HUES48 (cell line): ENCODE data around the gene IGF2BP2.
"Not testable (repeated sequence)": the region's sequence is repeated elsewhere in the genome, so short reads cannot be mapped to it uniquely, and the experiment has no call there.

Experiments used
- H3K27ac ChIP-seq: one replicate; pipeline ENCODE4 v1.7.0; 2013; ENCODE audit warnings: low read depth, low read length, inconsistent platforms
- H3K27me3 ChIP-seq: 2 replicates; pipeline ENCODE4 v1.6.1; 2013; ENCODE audit warnings: mild to moderate bottlenecking, low read length; ENCODE audit not compliant: control insufficient read depth, insufficient read depth
- H3K36me3 ChIP-seq: 2 replicates; pipeline ENCODE4 v1.6.1; 2013; ENCODE audit warnings: low read length; ENCODE audit not compliant: control insufficient read depth, insufficient read depth
- H3K4me1 ChIP-seq: 2 replicates; pipeline ENCODE4 v1.6.1; 2013; ENCODE audit warnings: mild to moderate bottlenecking, low read length; ENCODE audit not compliant: control insufficient read depth, insufficient read depth
- H3K4me3 ChIP-seq: 2 replicates; pipeline ENCODE4 v1.5.1; 2013; ENCODE audit warnings: mild to moderate bottlenecking, low read depth, low read length
- H3K9ac ChIP-seq: 2 replicates; pipeline ENCODE4 v1.6.1; 2013; ENCODE audit warnings: mild to moderate bottlenecking, low read depth, low read length, moderate library complexity
- H3K9me3 ChIP-seq: 2 replicates; pipeline ENCODE4 v1.6.1; 2013; ENCODE audit warnings: low read length; ENCODE audit not compliant: control insufficient read depth, insufficient read depth

IGF2BP2 gene

GRCh38 chr3:185856652-185857051 is 31.8 kb upstream of the IGF2BP2 start:
- Histone ChIP-seq H3K27ac (no peak overlapping the region), H3K27me3 (no peaks in the 10 kb centered on the region), H3K36me3 (no peaks in the 10 kb centered on the region), H3K4me1 (no peaks in the 10 kb centered on the region), H3K4me3 (no peak overlapping the region), H3K9ac (no peak overlapping the region), H3K9me3 (peaks cover 8% of the 10 kb centered on the region)

- H3K4me3 ChIP-seq, H3K4me1 ChIP-seq, H3K27ac ChIP-seq, H3K27me3 ChIP-seq, H3K9ac ChIP-seq, H3K36me3 ChIP-seq, H3K9me3 ChIP-seq: not testable (repeated sequence)
Observed at GRCh38 chr3:185853771-185854170, 28.9 kb upstream of the IGF2BP2 start.

GRCh38 chr3:185852635-185853034 is 27.8 kb upstream of the IGF2BP2 start:
- H3K4me3 ChIP-seq, result no peak overlapping the region
- H3K9me3 ChIP-seq, result peaks cover 8% of the 10 kb centered on the region
- H3K36me3 ChIP-seq, result no peaks in the 10 kb centered on the region
- no peak overlapping the region for H3K27ac ChIP-seq
- no peak overlapping the region for H3K9ac ChIP-seq
- no peaks in the 10 kb centered on the region for H3K27me3 ChIP-seq
- H3K4me1 ChIP-seq, result no peaks in the 10 kb centered on the region

- Histone ChIP-seq H3K27me3 (no peaks in the 10 kb centered on the region), H3K27ac (no peak overlapping the region), H3K4me3 (no peak overlapping the region), H3K9ac (no peak overlapping the region), H3K4me1 (no peaks in the 10 kb centered on the region), H3K9me3 (peaks cover 8% of the 10 kb centered on the region), H3K36me3 (no peaks in the 10 kb centered on the region)
Observed at GRCh38 chr3:185851959-185852358, 27.1 kb upstream of the IGF2BP2 start.

- Histone ChIP-seq H3K9me3 (peaks cover 1% of the 10 kb centered on the region), H3K4me3 (no peak overlapping the region), H3K9ac (no peak overlapping the region), H3K36me3 (no peaks in the 10 kb centered on the region), H3K27me3 (no peaks in the 10 kb centered on the region), H3K4me1 (peaks cover under 1% of the 10 kb centered on the region; the same call in 1 of the 2 replicates), H3K27ac (no peak overlapping the region)
Observed at GRCh38 chr3:185851046-185851445, 26.2 kb upstream of the IGF2BP2 start.

- no peaks in the 10 kb centered on the region for H3K27me3 ChIP-seq
- no peak overlapping the region for H3K4me3 ChIP-seq
- no peak overlapping the region for H3K27ac ChIP-seq
- no peaks in the 10 kb centered on the region for H3K36me3 ChIP-seq
- no peak overlapping the region for H3K9ac ChIP-seq
- H3K9me3 ChIP-seq, result no peaks in the 10 kb centered on the region
- peaks cover 4% of the 10 kb centered on the region for H3K4me1 ChIP-seq
Observed at GRCh38 chr3:185847506-185847905, 22.7 kb upstream of the IGF2BP2 start.

- Histone ChIP-seq H3K27ac (no peak overlapping the region), H3K36me3 (no peaks in the 10 kb centered on the region), H3K4me1 (peaks cover 4% of the 10 kb centered on the region), H3K9me3 (no peaks in the 10 kb centered on the region), H3K4me3 (no peak overlapping the region), H3K9ac (no peak overlapping the region), H3K27me3 (no peaks in the 10 kb centered on the region)
Observed at GRCh38 chr3:185846037-185846436, 21.2 kb upstream of the IGF2BP2 start.

GRCh38 chr3:185844051-185844450 is 19.2 kb upstream of the IGF2BP2 start:
- H3K9me3 ChIP-seq, result no peaks in the 10 kb centered on the region
- H3K27me3 ChIP-seq, result no peaks in the 10 kb centered on the region
- peaks cover 4% of the 10 kb centered on the region for H3K4me1 ChIP-seq
- H3K27ac ChIP-seq, result no peak overlapping the region
- no peak overlapping the region for H3K4me3 ChIP-seq
- H3K9ac ChIP-seq, result no peak overlapping the region
- H3K36me3 ChIP-seq, result no peaks in the 10 kb centered on the region

- H3K9me3 ChIP-seq, result no peaks in the 10 kb centered on the region
- peaks cover 4% of the 10 kb centered on the region for H3K4me1 ChIP-seq
- H3K36me3 ChIP-seq, result no peaks in the 10 kb centered on the region
- H3K27me3 ChIP-seq, result no peaks in the 10 kb centered on the region
- H3K4me3 ChIP-seq, result no peak overlapping the region
- H3K27ac ChIP-seq, result no peak overlapping the region
- no peak overlapping the region for H3K9ac ChIP-seq
Observed at GRCh38 chr3:185843635-185844034, 18.8 kb upstream of the IGF2BP2 start.

- H3K4me3 ChIP-seq, result no peak overlapping the region
- no peaks in the 10 kb centered on the region for H3K36me3 ChIP-seq
- no peaks in the 10 kb centered on the region for H3K9me3 ChIP-seq
- no peaks in the 10 kb centered on the region for H3K27me3 ChIP-seq
- peaks cover 4% of the 10 kb centered on the region for H3K4me1 ChIP-seq
- H3K9ac ChIP-seq, result no peak overlapping the region
- H3K27ac ChIP-seq, result no peak overlapping the region
Observed at GRCh38 chr3:185843126-185843525, 18.3 kb upstream of the IGF2BP2 start.

GRCh38 chr3:185842241-185842640 is 17.4 kb upstream of the IGF2BP2 start:
- H3K27me3 ChIP-seq, result no peaks in the 10 kb centered on the region
- H3K4me1 ChIP-seq, result peaks cover 4% of the 10 kb centered on the region
- no peaks in the 10 kb centered on the region for H3K9me3 ChIP-seq
- H3K9ac ChIP-seq, result no peak overlapping the region
- no peak overlapping the region for H3K27ac ChIP-seq
- H3K36me3 ChIP-seq, result no peaks in the 10 kb centered on the region
- no peak overlapping the region for H3K4me3 ChIP-seq

GRCh38 chr3:185838417-185838989 is 13.7 kb upstream of the IGF2BP2 start:
- not testable (repeated sequence) for H3K36me3 ChIP-seq, H3K4me3 ChIP-seq, H3K27ac ChIP-seq, H3K9ac ChIP-seq, H3K9me3 ChIP-seq, H3K4me1 ChIP-seq, H3K27me3 ChIP-seq
